GM18873 (cell line): Measurements from ENCODE around the gene TNIK.
A peak's percentile ranks its signal among the peaks of the same experiment; 100 is the strongest.

ENCODE experiments used
- ATAC-seq: cut with Tn5 transposase; IDR thresholded peaks from one replicate; pipeline ENCODE4 v1.9.1; 2021; ENCODE audit warnings: mild to moderate bottlenecking, moderate library complexity, moderate number of reproducible peaks; ENCODE audit not compliant: unreplicated experiment, low FRiP score

Gene TNIK

DNA sequence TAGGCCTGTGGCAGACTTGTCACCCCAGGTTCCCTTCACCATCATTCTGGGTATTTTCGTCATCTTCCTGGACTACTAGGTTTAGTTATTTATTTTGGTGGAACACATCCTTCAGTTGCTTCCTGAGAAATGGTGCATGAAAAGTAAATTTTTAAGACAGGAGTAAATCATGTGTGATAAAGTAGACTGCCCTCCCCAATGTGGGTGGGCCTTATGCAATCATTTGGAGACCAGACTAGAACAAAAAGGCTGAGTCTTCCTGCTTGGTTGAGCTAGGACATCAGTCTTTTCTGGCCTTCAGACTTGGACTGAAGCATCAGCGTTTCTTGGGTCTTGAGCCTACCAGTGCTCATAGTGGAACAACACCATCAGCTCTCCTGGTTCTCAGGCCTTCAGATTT, 382.9 kb downstream of the TNIK start:
- no peak for ATAC-seq

DNA sequence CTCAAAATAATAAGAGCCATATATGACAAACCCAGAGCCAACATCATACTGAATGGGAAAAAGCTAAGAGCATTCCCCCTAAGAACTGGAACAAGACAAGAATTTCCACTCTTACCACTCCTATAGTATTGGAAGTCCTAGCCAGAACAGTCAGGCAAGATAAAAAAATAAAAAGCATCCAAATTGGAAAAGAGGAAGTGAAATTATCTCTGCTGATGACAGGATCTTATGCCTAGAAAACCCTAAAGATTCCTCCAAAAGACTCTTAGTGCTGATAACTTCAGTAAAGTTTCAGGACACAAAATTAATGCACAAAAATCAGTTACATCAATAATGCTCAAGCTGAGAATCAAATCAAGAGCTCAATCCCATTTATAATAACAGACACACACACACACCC, 387.8 kb downstream of the TNIK start:
- ATAC-seq: no peak

DNA sequence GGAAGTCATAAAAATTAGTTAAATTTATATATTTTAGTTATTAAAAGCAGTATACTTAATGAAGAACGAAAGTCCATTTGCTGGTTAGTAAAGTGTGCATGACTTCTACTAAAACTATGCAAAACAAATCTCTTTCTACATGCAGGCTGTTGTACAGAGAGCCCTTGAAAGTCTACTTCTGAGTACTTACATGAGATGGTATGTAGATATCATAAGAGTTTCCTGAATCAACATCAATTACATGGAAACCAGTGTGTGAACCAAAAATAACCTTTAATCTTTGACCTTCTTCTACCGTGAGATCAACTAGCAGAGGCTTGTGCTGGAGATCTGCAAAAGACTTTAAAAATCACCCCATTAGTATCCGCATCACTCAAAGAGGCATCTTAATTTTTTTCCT, 391.5 kb downstream of the TNIK start:
- ATAC-seq: no peak

DNA sequence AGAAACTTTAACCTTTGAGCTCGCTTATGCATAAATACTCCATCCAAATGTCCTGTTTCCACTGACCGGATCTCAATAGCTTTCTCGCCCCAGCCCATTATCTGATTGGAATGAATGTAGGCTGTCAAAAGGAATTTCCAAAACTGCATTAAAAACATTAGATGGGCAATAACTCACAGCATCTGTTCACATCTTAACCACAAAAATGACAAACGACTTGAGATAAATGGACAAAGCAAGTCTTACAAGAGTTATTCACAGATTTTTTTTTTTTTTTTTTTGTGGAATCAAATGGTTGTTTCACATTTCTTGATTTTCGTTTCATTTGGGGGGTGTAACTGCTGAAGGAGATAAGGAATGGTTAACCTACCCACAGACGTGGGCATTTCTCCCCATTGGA, 394.0 kb downstream of the TNIK start:
- no peak for ATAC-seq

DNA sequence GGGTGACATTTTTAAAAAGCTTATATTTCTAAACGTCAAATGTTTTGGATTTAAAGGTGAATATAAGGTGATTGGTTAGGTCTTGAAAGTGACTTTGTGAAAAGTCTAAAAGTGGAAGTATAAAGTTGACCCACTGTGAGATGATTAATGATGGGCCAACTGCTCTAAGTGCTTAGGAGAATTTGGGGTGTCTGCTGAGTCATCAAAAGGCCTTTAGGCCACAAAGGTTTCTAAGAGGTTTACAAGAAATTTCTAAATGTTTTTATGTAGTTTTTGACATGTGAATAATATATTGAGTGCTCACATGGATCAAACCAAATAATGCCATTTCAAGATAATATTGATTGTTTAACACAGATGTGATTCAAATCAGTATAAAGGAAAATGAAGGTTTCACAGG, 394.5 kb downstream of the TNIK start:
- no peak for ATAC-seq

DNA sequence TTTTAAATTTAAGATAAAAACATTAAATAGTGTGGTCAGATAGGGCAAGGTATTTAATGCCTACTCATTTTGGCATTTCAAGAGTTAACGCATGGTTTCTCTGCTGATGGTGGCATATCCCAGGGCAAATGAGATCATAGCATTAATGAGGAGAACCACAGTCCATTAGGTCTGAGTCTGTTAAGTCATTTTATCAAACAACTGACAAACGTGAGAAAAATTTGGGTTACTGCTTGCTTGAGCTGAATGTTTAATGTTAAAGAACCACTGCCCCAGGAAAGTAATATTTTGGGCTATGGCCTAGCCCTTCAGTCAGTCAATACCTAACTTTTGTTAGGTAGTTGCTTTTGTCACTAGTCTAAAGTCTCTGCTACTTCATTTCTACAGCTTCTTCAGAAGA, 395.7 kb downstream of the TNIK start:
- no peak for ATAC-seq

DNA sequence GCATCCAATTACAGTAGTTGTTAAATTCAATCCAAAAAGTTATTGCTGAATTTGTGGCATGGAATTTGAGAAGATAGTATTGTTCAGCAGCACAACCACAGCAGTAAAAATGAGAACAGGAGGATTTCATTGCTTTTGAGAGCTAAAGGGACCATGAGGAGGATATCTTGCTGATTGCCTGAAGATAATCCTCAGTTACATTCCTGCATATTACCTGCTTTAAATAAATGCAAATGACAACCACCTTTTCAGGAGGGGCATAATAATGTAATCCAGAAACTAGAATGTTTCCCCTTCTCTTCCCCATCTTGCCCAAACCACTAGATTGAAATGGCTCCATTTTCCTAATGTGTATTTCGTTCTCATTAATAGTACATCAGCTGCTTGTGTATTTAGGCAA, 398.5 kb downstream of the TNIK start:
- ATAC-seq: no peak

DNA sequence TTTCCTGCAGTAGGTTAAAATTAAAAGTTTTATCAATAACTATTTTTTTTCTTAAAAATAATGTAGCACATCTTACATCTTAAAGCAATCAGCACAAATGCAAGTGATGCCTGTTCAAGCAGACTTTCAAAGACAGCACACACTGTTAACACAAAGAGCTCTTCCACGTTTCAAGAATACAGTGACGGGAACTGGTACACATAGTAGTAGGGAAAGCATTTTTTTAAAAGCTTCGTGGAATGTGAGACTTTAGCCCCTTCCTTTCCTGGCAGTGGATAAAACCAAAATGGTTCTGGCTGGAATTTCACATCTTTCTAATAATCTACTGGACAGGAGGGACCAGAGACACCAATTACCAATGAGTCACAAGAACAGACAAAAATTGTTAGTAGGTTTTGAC, 400.2 kb downstream of the TNIK start:
- ATAC-seq: no peak

DNA sequence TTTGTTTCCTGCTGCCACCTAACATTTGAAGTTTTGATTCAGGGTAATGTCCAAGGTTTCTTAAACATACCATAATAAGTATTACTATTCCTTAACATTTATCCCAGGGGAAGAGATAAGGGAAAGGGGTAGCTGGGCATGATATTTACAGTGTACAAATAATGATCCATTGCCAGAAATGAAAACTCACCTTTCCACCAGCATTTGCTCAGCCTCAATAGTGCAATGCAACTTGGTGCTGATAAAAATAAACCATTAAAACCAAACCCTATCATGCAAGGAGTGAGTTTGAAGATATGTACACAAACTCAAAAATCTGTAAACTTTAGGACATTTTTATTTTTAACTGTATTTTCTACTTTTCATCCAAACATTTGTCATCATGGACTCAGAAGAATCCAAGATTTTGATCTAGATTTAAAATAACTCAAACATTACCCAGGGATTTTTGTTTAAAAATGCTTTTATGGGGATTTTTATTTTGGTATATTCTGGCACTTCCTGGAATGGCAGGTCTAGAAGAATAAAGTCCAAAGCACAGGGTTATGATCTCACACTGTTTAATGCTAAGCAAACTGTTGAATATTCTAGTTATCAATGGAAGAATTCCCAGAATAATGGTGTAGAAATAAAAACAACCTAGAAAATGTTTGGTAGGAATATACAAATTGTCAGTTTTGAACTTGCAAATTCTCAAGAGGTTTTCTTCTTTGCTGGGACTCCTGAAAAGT, 401.2 kb downstream of the TNIK start:
- ATAC-seq: no peak

DNA sequence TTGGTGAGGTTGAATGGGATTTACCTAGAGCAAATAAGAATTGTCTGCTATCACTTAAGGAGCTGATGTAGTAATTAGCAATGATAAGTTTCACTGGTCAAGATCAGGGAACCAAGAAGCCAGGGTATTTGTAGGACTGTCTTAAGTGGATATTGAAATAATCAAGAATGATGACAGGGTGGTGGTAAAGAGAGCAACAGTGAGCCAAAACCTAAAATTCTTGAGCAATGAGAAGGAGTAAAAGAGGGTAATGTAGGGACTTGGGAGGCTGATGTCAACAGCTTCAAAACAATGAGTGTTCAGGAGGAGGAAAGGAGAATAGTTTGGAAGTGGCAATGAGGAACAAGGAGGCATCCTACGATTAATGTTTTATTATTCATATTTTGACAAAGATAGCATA, 402.1 kb downstream of the TNIK start:
- no peak for ATAC-seq

DNA sequence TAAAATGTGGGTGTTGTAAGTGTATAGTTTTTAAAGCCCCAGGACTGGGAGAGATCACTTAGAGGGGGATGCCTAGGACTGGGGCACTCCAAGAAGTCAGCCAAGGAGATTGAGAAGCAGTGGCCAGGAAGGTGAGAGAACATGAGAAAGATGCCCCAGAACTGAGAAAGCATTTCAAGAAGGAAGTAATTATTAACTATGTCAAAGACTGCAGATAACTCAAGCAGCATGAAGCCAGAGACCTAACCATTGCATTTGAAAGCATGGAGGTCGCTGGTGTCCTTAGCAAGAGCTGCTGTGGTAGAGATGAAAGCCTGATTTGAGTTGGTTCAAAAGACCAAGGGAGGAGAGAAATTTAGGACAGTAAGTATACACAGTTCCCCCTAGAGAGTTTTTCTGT, 403.1 kb downstream of the TNIK start:
- no peak for ATAC-seq

DNA sequence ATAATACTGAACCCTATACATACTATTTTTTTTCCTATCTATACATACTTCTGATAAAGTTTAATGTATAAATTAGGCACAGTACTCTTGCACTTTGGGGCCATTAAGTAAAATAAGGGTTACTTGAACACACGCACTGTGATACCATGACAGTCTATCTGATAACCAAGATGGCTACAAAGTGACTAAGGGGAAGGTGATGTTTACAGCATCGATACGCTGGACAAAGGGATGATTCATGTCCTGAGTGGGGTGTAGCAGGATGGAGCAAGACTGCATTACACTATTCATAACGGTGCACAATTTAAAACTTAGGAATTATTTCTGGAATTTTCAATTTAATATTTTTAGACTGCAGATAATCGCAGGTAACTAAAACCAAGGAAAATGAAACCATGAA, 403.7 kb downstream of the TNIK start:
- no peak for ATAC-seq

DNA sequence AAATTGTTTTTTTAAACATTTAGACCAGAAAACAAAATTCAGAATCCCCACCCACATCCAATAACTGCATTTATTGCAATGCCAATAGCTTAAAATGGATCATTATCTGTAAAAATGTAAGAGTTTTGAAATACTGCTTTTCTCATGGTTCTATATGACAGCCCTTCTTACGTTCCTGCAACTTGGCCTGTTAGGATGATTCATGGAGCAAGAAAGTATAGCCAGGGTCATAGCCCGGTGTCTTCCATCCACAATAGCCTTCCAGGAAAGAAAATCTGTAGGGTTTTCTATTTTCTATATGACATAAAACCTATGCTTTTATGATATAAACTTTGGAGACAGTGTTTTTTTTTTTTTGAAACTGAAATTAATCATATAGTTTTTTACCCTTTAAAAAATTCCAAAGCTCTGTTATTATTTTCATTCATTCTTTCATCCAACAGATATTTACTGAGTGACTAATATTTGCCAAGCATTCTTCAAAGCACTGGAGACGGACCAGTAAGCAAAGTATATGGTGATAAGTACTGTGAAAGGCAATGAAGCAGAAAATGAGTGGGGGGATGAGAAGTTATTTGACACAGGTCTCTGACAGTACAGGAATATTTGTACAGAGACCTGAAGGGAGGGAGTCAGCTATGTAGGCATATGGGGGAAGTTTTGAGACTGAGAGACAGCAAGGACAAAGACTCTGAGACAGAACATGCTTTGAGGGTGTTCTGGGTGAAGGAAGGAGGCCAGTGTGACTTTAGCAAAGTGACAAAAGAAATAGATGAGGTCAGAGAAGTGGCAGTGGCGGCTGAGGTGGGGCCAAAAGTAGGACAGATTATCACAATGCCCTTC, 404.6 kb downstream of the TNIK start:
- ATAC-seq: no peak

DNA sequence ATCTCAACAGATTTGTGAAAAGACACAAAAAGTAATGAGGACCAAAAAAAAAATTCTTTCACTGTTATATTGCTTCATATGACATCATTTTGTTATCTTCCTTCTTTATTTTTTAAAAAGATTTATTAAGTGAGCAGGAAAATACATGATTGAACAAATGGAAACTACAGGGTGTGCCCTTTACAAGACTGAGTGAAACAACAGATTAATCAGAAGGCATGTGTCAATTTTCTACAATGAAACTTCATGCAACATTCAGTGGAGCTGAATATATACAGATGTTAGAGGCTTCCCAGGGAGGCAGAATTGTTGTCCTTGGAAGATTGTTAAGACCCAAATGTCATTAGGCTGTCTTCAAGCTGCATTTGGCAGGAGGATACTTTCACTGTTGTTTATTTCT, 405.3 kb downstream of the TNIK start:
- no peak for ATAC-seq

DNA sequence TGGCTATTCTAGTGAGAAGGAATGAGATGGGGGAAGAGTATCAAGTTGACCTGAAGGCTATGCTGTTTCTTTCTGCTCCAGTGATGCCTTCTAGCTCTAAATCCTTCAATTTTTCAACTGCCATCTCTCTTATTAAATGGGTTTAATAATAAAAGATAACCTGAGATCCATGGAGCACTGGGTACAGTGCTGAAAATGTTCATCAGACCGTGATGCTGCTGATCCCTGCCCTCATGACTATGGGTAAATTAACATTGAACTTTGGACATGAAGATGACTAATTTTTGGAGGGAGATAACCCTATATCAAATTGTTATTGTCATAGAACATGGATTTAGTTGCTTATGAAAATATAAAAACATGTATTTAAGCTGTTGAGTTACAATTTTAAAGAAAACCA, 406.0 kb downstream of the TNIK start:
- ATAC-seq: no peak

DNA sequence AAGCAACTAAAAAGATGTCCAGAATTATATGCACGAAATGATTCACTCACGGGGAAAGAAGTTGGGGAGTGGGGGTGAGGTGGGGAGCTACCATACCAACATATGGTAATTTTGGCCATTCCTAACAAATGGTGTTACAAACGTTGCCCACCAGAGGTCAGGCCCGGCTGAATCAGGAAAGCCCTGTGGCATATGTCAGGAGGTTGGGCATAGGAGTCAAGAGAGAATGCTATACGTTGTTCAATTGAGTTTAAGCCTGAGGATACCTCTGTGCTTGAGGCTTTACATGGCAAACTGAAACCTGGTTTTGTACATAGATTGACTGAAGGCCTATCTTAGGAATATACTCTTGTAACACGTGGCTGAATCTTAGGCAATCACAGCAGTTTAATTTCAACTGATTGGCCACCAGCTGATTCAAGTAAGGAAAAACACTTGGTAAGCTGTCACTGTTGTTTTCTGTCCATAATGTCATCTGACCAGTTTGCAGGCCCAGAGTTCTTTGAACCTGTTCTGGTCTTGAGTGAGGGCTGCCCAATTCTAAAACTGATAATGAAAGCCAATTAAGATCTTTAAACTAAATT, 410.3 kb downstream of the TNIK start:
- ATAC-seq: peak; percentile 81

DNA sequence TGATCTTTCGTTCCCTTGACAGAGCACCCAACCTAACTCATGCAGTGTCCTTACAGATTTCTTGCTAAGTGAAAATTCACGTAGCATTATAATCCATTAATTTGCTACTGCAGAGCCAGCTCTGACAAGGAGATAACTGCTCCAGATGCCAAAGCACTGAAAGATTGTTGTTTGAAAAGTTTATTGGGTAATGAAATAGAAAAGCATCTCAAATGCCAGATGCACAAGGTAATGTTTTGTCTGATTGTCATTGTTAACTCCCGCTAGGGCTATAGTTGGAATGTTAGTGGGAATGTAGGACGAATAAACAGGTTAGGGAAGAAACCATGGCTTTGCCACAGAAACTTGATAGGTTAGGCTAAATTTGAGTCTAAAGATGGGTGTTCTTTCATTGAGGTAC, 413.4 kb downstream of the TNIK start:
- ATAC-seq: no peak

DNA sequence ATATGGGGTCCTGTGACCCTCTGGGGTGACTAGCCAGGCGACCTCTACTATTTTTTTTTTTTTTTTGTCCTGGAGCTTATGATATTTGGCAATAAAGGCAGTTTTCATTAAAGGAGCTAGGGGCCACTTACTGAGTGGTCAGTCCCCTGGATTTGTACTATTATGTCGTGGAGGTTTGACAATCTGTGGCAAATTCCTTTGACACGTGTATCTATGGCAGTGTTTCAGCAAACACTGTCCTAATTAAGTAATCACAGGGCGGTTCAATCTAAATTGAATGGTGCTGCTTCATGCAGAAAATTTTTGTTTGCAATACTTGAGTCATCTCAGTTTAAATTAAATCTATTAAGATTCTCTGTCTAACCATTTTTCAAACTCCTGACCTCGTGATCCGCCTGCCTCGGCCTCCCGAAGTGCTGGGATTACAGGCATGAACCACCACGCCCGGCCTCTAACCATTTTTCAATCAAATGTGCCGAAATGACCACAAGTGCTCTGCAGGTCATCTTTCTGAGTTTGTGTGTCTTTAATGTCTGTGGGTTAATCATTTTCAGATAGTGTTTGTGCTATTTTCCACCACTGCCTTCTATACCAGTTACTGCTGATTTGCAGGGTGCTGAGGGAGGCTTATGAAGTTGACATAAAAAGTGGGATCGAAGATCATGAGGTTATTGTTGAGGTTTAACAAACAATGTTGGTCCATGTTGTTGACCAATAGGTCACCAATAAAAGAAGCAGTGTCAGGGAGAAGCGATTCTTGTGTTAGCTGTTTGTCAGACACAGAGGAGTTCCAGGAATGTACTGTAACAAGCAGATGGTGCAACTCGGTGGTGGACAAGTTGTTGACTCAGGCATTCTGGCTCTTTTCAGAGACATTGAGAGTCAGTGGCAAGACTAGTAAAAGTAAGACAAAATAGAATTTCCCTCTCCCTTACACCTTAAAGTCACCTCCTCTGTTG, 415.1 kb downstream of the TNIK start:
- no peak for ATAC-seq

DNA sequence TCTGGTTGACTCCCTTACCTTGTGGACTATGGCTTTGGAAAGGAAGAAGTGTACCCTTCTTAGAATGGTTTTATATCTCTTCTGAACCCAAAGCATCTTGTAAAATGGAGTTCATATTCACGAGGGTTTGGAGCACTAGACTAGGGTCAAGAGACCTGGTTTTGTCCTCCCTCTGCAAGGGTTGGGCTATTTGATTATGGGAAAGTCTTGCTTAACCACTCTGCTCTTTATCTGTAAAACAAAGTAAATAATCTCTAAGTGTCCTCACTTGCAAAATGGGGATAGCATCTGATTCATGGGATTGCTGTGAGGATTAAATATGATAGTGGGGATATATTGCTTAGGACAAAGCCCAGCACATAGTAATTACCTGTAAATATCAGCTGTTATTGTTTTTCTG, 415.8 kb downstream of the TNIK start:
- ATAC-seq: no peak

DNA sequence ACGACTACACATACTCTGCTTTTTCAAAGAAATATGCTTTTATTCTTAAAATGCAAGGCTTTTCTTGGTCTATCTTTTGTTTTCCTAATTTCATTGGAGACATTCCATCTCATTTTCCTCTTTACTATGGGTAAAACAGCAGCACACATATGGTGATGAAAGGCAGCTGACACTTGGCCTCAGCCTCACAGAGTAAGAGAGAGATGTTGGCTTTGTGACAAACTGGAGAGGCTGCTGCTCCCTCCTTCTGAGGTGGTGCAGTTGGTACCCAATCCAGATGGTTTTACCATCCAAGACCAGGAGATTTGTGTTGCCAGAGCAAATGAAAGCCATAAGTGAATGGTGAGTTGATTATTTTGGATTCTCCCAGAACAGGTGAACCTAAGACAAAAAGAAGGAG, 420.5 kb downstream of the TNIK start:
- ATAC-seq: no peak

DNA sequence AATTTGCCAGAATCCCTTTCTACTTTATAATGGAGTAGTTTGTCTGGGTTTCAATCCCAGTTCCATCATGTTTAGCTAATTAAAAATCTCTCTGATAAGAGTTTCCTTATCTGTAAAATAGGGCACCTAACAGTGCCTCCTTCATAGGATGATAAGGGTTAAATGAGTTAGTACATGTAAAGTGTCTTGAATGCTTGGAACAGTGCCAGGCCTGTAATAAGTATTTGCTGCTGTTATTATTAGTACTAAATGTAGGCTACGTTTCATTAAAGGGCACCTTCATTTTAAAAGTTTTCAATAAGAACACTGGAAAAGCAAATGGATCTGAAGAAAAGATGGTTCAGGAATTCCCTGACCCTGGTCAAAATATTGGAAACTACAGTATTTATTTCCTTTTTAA, 421.9 kb downstream of the TNIK start:
- no peak for ATAC-seq
